ENCODE measurements around the gene NEB.

The NEB gene

DNA sequence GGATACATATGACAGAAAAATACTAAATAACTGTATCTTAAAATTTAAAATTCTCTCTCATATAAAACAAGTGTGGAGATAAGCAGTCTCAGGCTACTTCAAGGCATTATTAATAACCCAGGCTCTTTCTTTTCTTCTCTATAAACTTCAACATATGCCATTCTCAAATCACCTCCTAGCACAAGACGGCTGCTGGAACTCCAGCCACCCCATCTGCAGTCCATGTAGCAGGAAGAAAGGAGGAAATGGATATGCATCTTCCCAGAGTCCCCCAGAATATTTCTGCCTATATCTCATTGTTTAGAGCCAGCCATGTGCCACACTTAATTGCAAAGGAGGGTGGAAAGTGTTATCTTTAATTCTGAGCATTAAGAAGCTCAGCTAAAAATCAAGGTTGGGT lies 35.3 kb upstream of the NEB start:
- TF ChIP-seq, protein P1, sequence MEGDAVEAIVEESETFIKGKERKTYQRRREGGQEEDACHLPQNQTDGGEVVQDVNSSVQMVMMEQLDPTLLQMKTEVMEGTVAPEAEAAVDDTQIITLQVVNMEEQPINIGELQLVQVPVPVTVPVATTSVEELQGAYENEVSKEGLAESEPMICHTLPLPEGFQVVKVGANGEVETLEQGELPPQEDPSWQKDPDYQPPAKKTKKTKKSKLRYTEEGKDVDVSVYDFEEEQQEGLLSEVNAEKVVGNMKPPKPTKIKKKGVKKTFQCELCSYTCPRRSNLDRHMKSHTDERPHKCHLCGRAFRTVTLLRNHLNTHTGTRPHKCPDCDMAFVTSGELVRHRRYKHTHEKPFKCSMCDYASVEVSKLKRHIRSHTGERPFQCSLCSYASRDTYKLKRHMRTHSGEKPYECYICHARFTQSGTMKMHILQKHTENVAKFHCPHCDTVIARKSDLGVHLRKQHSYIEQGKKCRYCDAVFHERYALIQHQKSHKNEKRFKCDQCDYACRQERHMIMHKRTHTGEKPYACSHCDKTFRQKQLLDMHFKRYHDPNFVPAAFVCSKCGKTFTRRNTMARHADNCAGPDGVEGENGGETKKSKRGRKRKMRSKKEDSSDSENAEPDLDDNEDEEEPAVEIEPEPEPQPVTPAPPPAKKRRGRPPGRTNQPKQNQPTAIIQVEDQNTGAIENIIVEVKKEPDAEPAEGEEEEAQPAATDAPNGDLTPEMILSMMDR (conservative IDR thresholded peaks at IDR 0.05; ENCODE audit: low read depth, low read length) = no peak
- H3K4me3 ChIP-seq (ENCODE audit: low read depth, low read length) = no peak overlapping the region
- no peak for DNase-seq (ENCODE audit: low read depth)

DNA sequence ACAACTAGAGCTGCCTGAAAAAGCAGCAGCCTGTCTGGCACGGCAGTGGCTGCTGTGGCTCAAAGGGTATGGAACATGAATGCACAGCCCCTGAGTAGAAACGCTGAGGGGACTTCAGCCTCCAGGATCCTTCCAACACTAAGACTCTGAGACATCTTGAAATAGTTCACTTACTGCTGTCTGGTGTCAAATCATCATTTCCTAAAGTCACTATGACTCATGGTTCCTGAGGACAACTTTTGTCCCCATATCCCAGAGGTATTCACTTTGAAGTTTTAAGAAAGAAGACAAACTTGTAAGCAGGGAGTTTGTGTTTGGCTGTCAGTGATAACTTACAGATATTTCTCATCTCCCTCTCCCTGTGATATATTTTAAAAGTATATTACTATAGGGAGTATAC lies 33.3 kb upstream of the NEB start:
- TF ChIP-seq, protein P1 (conservative IDR thresholded peaks at IDR 0.05; ENCODE audit: low read depth, low read length) = no peak
- H3K4me3 ChIP-seq (ENCODE audit: low read depth, low read length) = no peak overlapping the region
- no peak for DNase-seq (ENCODE audit: low read depth)

DNA sequence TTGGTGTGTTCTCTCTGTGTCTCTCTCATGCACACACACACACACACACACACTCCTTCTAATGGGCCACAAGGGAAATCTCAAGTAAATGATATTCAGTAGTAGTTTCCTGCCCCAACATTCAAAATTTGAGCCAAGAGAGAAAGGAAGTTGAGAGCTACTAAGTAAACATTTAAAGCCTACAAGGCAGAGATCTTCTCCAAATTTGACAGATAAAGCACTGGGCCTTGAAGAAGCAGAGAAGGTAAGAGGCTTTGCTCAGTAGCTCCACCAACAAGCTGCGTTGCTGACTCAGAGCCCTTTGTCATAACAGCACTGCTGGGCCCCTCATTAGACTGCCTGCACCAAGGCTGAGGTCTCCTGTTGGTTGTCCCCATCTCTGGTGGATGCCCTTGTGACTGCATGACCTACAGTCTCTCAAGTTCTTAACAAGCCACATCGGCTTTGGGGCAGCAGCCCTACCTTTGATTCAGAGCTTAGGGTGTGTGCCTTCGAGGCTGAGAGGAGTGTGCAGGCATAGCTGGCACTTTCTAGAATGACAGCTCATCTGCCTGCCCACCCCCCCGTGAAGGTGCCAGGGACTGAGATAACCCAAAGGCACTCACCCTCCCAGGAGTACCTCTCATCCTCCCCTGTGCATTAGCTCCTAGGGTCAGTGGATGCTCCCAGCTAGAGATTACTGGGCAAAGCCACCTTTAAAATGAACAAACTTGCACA lies 32.3 kb upstream of the NEB start:
- TF ChIP-seq, protein P1 (conservative IDR thresholded peaks at IDR 0.05; ENCODE audit: low read depth, low read length) = no peak
- H3K4me3 ChIP-seq (ENCODE audit: low read depth, low read length) = no peak overlapping the region
- DNase-seq (ENCODE audit: low read depth) = peak; percentile 25

DNA sequence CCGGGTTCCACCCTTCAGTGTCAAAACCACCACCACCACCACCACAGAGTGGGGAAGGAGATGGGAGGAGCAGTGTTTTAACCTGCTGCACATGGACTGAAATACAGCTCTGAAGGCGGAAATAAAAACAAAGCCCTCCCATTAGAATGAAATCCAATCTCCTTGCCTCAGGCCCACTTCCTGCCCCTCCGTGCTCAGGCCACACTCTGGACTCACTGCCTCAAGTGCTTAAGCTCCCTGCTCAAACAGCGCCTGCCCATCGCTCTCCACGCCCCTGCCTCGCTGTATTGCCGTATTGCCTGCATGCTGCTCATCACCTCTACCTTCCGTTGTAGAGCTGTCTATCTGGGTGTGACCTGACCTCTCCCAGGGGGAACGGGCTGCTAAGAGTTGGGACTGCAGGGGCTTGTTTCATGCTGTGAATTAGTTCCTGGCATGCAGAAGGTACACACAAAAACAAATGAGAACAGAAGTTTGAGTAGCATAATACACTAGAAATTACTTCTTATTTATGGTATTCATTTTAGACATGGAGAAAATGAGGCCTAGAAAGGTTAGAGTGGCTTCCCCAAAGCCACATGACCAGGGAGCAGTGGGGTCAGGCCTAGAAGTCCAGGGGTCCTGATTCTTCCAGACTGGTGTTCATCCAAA lies 31.6 kb upstream of the NEB start:
- no peak for DNase-seq (ENCODE audit: low read depth)
- no peak overlapping the region for H3K4me3 ChIP-seq (ENCODE audit: low read depth, low read length)
- TF ChIP-seq, protein P1 (conservative IDR thresholded peaks at IDR 0.05; ENCODE audit: low read depth, low read length) = no peak

DNA sequence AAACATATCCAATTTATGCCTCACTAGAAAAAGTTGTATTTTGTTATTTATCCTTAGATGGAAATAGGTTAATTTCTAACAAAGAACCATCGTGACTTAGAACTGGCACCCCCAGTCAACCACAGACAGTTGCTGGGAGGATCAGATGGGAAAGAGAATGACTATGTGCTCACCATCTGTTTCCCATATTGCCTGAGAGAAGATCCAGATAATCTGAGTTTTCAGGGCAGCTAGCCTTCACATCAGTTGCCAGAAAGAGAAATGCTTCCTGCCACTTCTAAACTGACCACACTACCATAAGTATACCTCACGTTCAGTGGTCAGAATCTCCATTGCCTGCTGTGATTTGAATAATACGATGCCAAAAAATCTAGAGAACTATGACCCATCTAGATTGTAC lies 28.4 kb upstream of the NEB start:
- TF ChIP-seq, protein P1 (conservative IDR thresholded peaks at IDR 0.05; ENCODE audit: low read depth, low read length) = no peak
- no peak overlapping the region for H3K4me3 ChIP-seq (ENCODE audit: low read depth, low read length)
- DNase-seq (ENCODE audit: low read depth) = no peak

DNA sequence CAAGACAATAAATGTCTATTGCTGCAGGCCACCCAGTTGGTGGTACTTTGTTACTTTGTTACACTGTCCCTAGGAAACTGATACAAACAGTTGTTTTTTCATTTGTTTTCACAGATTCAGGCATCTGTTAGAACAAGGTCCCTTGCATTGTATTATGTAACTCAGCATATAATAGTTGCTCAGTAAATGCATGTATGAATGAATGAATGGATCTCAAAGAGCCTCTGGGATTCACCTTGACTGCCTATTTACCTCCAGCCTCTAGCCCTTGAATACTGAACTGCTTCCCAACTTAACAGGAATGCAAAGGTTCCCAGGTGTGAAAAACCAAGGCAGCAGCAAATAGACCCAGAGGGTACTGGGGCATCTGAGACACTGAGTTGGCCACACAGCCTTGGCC lies 27.4 kb upstream of the NEB start:
- TF ChIP-seq, protein P1 (conservative IDR thresholded peaks at IDR 0.05; ENCODE audit: low read depth, low read length) = no peak
- no peak for DNase-seq (ENCODE audit: low read depth)
- H3K4me3 ChIP-seq (ENCODE audit: low read depth, low read length) = no peak overlapping the region

DNA sequence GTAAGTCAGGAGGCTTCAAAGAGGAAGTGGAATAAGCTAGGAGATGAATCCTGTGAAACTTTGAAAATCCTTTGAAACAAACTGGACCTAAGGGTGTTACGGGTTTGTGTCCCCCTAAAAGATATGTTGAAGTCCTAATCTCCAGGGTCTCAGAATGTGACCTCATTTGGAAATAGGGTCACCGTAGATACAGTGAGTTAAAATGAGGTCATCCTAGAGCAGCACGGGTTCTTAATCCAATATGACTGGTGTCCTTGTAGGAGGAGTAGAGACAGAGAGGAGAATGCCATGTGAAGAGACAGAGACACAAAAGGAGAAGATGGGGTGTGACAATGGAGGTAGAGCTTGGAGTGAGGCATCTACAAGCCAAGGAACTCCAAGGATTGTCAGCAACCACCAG lies 26.9 kb upstream of the NEB start:
- TF ChIP-seq, protein P1 (conservative IDR thresholded peaks at IDR 0.05; ENCODE audit: low read depth, low read length) = no peak
- no peak overlapping the region for H3K4me3 ChIP-seq (ENCODE audit: low read depth, low read length)
- no peak for DNase-seq (ENCODE audit: low read depth)

Measured in choroid plexus epithelial cell (primary cell).